Endothelial cell of umbilical vein (primary cell): Measurements from ENCODE around the gene PRM1. TPM values are rescaled to one million over a fixed set of nuclear protein-coding genes. Genes with fewer than 3 reads are reported as not detected.

Experiments used
- BruUV-seq: library from RNA; stranded (reverse); fragments of 400-500 nt; replicated peaks from 2 replicates; lab custom pipeline; 2021; lab: Mats Ljungman, UMichigan
- CTCF ChIA-PET: fragments of 300-600, 350-600 bp; sonication (Branson Sonifier 250); formaldehyde crosslinking; loops from one replicate; lab custom pipeline; 2021; ENCODE audit warnings: antibody characterized with exemption, inconsistent platforms; lab: Charles Lee
- POLR2A ChIA-PET: fragments of 300-600, 350-600 bp; sonication (Branson Sonifier 250); formaldehyde crosslinking; loops from one replicate; lab custom pipeline; 2021; ENCODE audit warnings: antibody characterized with exemption, inconsistent platforms; lab: Charles Lee
- DNase-seq: peaks from one replicate; pipeline ENCODE4 v3.0.0-alpha.2; 2011; ENCODE audit warnings: low read depth, low spot score
- FAIRE-seq: peaks from 2 replicates; lab custom pipeline; 2011; peaks lifted over from hg19 to GRCh38; lab: Jason Lieb, UNC
- H2AFZ ChIP-seq: 2 replicates; pipeline ENCODE4 v1.6.0; 2012; ENCODE audit warnings: low read depth, low read length, control low read depth, inconsistent platforms
- H3K27ac ChIP-seq: 2 replicates; pipeline ENCODE4 v1.5.1; 2011; ENCODE audit warnings: low read depth, mild to moderate bottlenecking, control low read depth, low read length, moderate library complexity; ENCODE audit not compliant: insufficient read depth
- H3K27me3 ChIP-seq, 2 experiments: 2 replicates each; pipeline versions ENCODE4 v1.6.0 to v1.6.1; 2011; ENCODE audit warnings: low read length in 2 of 2, mixed read lengths in 1 of 2; ENCODE audit not compliant: control insufficient read depth in 2 of 2, insufficient read depth in 2 of 2
- H3K36me3 ChIP-seq, 2 experiments: 2 replicates in 1 of 2; 3 replicates in 1 of 2; pipeline ENCODE4 v1.5.1; 2011; ENCODE audit warnings: low read length in 2 of 2, mild to moderate bottlenecking in 1 of 2, moderate library complexity in 1 of 2; ENCODE audit not compliant: control insufficient read depth in 2 of 2, insufficient read depth in 2 of 2; ENCODE audit errors: extremely low read depth in 1 of 2
- H3K4me1 ChIP-seq: 3 replicates; pipeline ENCODE4 v1.5.1; 2011; ENCODE audit warnings: mild to moderate bottlenecking, low read length; ENCODE audit not compliant: control insufficient read depth, insufficient read depth; ENCODE audit errors: extremely low read depth
- H3K4me2 ChIP-seq: 2 replicates; pipeline ENCODE4 v1.6.1; 2011; ENCODE audit warnings: low read length, control low read depth, mixed read lengths; ENCODE audit not compliant: insufficient read depth
- H3K4me3 ChIP-seq, 3 experiments: fragments of 200-600 bp in 1 of 3; sonication (generic), shearing (Covaris generic) in 1 of 3; replicated peaks in 1 of 3; 2 replicates each; pipeline ENCODE4 v1.5.1; 2011 to 2016; ENCODE audit warnings: control low read depth in 3 of 3, low read length in 3 of 3, mild to moderate bottlenecking in 2 of 3, inconsistent platforms in 1 of 3, low read depth in 1 of 3, moderate library complexity in 1 of 3; ENCODE audit not compliant: insufficient read depth in 1 of 3
- H3K79me2 ChIP-seq: 2 replicates; pipeline ENCODE4 v1.6.0; 2012; ENCODE audit warnings: low read length, inconsistent platforms; ENCODE audit not compliant: control insufficient read depth, insufficient read depth
- H3K9ac ChIP-seq: replicated peaks from 2 replicates; pipeline ENCODE3; 2011; ENCODE audit warnings: low read length, control low read depth; ENCODE audit not compliant: insufficient read depth; ENCODE audit errors: extremely low read depth
- H3K9me1 ChIP-seq: replicated peaks from 3 replicates; pipeline ENCODE4 v1.6.0; 2011; ENCODE audit warnings: mild to moderate bottlenecking, low read length; ENCODE audit not compliant: control insufficient read depth, insufficient read depth; ENCODE audit errors: extremely low read depth
- H3K9me3 ChIP-seq: replicated peaks from 2 replicates; pipeline ENCODE4 v1.5.1; 2012; ENCODE audit warnings: low read length, inconsistent platforms; ENCODE audit not compliant: control insufficient read depth, insufficient read depth
- H4K20me1 ChIP-seq: replicated peaks from 2 replicates; pipeline ENCODE3; 2011; ENCODE audit warnings: mild to moderate bottlenecking, low read length; ENCODE audit not compliant: control insufficient read depth, insufficient read depth; ENCODE audit errors: extremely low read depth
- CTCF ChIP-seq, 2 donors: IDR thresholded peaks; 1 replicate in 1 of 2; 2 replicates in 1 of 2; pipeline ENCODE4 v1.5.1; 2011; ENCODE audit warnings: low read length in 2 of 2, mild to moderate bottlenecking in 2 of 2, moderate library complexity in 2 of 2, control low read depth in 1 of 2, inconsistent platforms in 1 of 2, low read depth in 1 of 2; ENCODE audit not compliant: insufficient read depth in 1 of 2; ENCODE audit errors: extremely low read depth in 1 of 2
- EZH2 ChIP-seq: IDR thresholded peaks from 2 replicates; pipeline ENCODE4 v1.6.1; 2012; ENCODE audit warnings: borderline replicate concordance, low read depth, mild to moderate bottlenecking, moderate library complexity, low read length, inconsistent platforms; ENCODE audit not compliant: severe bottlenecking
- FOS ChIP-seq: IDR thresholded peaks from 2 replicates; pipeline ENCODE4 v1.6.1; 2011; ENCODE audit warnings: mild to moderate bottlenecking, low read length, moderate library complexity, borderline replicate concordance; ENCODE audit not compliant: insufficient read depth
- GATA2 ChIP-seq: IDR thresholded peaks from 2 replicates; pipeline ENCODE4 v1.7.0; 2011; ENCODE audit warnings: low read depth, mild to moderate bottlenecking, moderate library complexity, mixed read lengths, low read length; ENCODE audit not compliant: insufficient read length, insufficient read depth
- JUN ChIP-seq: IDR thresholded peaks from 2 replicates; pipeline ENCODE4 v1.6.1; 2011; ENCODE audit warnings: borderline replicate concordance, low read depth; ENCODE audit not compliant: insufficient read length, insufficient read depth
- MAX ChIP-seq: IDR thresholded peaks from 2 replicates; pipeline ENCODE4 v1.6.1; 2011; ENCODE audit not compliant: insufficient read depth, insufficient read length
- MYC ChIP-seq: IDR thresholded peaks from one replicate; pipeline ENCODE4 v1.6.1; 2011; ENCODE audit warnings: mild to moderate bottlenecking, low read depth, low read length
- POLR2A ChIP-seq: IDR thresholded peaks from 2 replicates; pipeline ENCODE4 v1.6.1; 2012; ENCODE audit warnings: low read depth, mild to moderate bottlenecking, control low read depth, low read length
- POLR2AphosphoS5 ChIP-seq: IDR thresholded peaks from 2 replicates; pipeline ENCODE4 v1.6.1; 2012; ENCODE audit warnings: low read depth, mild to moderate bottlenecking, control low read depth, low read length, moderate library complexity; ENCODE audit not compliant: insufficient read depth
- dilution Hi-C: fragments of 300-500 bp; cut with MboI; formaldehyde crosslinking; loops from one replicate; pipeline ENCODE4 v1.15.0; 2019; ENCODE audit warnings: low sequenced_read_pairs; ENCODE audit not compliant: extremely low pct_ligation_motif_present
- intact Hi-C: fragments of 100-400 bp; cut with micrococcal nuclease; formaldehyde crosslinking; loops from one replicate; pipeline ENCODE4 v1.10.0; 2022
- polyA plus RNA-seq, 4 experiments: library from polyadenylated mRNA; depleted of rRNA in 3 of 4; stranded (reverse) in 3 of 4; unstranded in 1 of 4; fragments of >200 nt; gene quantifications; 2 replicates each; pipeline versions ENCODE4 v1.2.1 to v1.2.3, GENCODE V29; 2011 to 2012; ENCODE audit warnings: missing spikeins in 1 of 4
- total RNA-seq: library from RNA; stranded (reverse); gene quantifications from 2 replicates; pipeline ENCODE4 v1.2.3, GENCODE V29; 2021

The PRM1 gene
- total and polyA plus RNA-seq, 2 donors (not counting 3 experiments of a cell fraction or from before 2014, with no cell fraction given): not detected

- BruUV-seq: no TSS peak
- ChIA-PET CTCF (no interaction called here), POLR2A (no interaction called here)
- H3K79me2 ChIP-seq: no peaks in the 10 kb centered on the region
- H3K4me2 ChIP-seq: no peak overlapping the region
- H3K4me1 ChIP-seq: no peaks in the 10 kb centered on the region
- no peaks in the 10 kb centered on the region for H3K9me1 ChIP-seq
- H3K9ac ChIP-seq: no peak overlapping the region
- no peaks in the 10 kb centered on the region for H4K20me1 ChIP-seq
- H3K27ac ChIP-seq: no peak overlapping the region
- TF ChIP-seq MAX (no peak), EZH2 (no peak), CTCF (IDR thresholded peaks at IDR 0.05; ENCODE audit: extremely low read depth in 1 of 2, insufficient read depth in 1 of 2, low read depth in 1 of 2, low read length in 2 of 2) (no peak), POLR2AphosphoS5 (no peak), POLR2A (no peak), JUN (no peak), MYC (no peak), GATA2 (no peak), FOS (no peak)
- H3K4me3 ChIP-seq: no peak overlapping the region
- DNase-seq (no peak), FAIRE-seq (no peak)
- H2AFZ ChIP-seq: no peak overlapping the region
- H3K9me3 ChIP-seq: no peaks in the 10 kb centered on the region
- no peaks in the 10 kb centered on the region for H3K27me3 ChIP-seq
- intact Hi-C loops: no loop called here
- dilution Hi-C loops: no loop called here
- H3K36me3 ChIP-seq: no peaks in the 10 kb centered on the region
Observed at GRCh38 chr16:11276896-11277593, 4.1 kb downstream of the PRM1 start.
